CD4-positive, alpha-beta T cell treated with Interferon alpha-2 for 1 hour (primary cell): ENCODE data around the gene TTLL8.

Experiments used
- DNase-seq, 2 donors: peaks; one replicate each; pipeline ENCODE4 v3.0.0-alpha.2; 2020 to 2022

The TTLL8 gene

GRCh38 chr22:50061141-50061823 is 3.2 kb upstream of the TTLL8 start:
- no peak for DNase-seq

GRCh38 chr22:50060441-50061140 is 2.5 kb upstream of the TTLL8 start:
- DNase-seq = no peak

- DNase-seq = no peak
These were observed 1.8 kb upstream of the TTLL8 start for GRCh38 chr22:50059881-50060262.

- no peak for DNase-seq
These were observed 1.1 kb upstream of the TTLL8 start for GRCh38 chr22:50058906-50059880.

GRCh38 chr22:50057278-50058060 is 629 bp downstream of the TTLL8 start:
- DNase-seq = no peak

- no peak for DNase-seq
These were observed 1.7 kb downstream of the TTLL8 start for GRCh38 chr22:50056214-50056972.

- no peak for DNase-seq
These were observed 4.2 kb downstream of the TTLL8 start for GRCh38 chr22:50053861-50054260.

GRCh38 chr22:50051930-50052329 is 6.2 kb downstream of the TTLL8 start:
- no peak for DNase-seq

- no peak for DNase-seq
These were observed 8.6 kb downstream of the TTLL8 start for GRCh38 chr22:50049299-50050195.

GRCh38 chr22:50048836-50049235 is 9.3 kb downstream of the TTLL8 start:
- no peak for DNase-seq

GRCh38 chr22:50048061-50048765 is 9.9 kb downstream of the TTLL8 start:
- DNase-seq = no peak

- no peak for DNase-seq
These were observed 10.8 kb downstream of the TTLL8 start for GRCh38 chr22:50047346-50047745.

GRCh38 chr22:50046481-50047245 is 11.4 kb downstream of the TTLL8 start:
- DNase-seq = no peak

GRCh38 chr22:50046019-50046415 is 12.1 kb downstream of the TTLL8 start:
- DNase-seq = no peak

- no peak for DNase-seq
These were observed 12.7 kb downstream of the TTLL8 start for GRCh38 chr22:50045211-50046018.

GRCh38 chr22:50044485-50045118 is 13.5 kb downstream of the TTLL8 start:
- DNase-seq = no peak

GRCh38 chr22:50041361-50042065 is 16.6 kb downstream of the TTLL8 start:
- DNase-seq = no peak
